HG02763 (cell line): ENCODE measurements around the gene GYS2.

ENCODE experiments used
- ATAC-seq: cut with Tn5 transposase; IDR thresholded peaks from one replicate; pipeline ENCODE4 v1.9.1; 2021; ENCODE audit warnings: mild to moderate bottlenecking, moderate library complexity; ENCODE audit not compliant: unreplicated experiment

Gene GYS2

GRCh38 chr12:21559855-21560569 lies 44.6 kb downstream of the GYS2 start:
- no peak for ATAC-seq

GRCh38 chr12:21558100-21558679 lies 46.5 kb downstream of the GYS2 start:
- no peak for ATAC-seq

- no peak for ATAC-seq
These were observed 51.3 kb downstream of the GYS2 start for GRCh38 chr12:21553329-21553675.

- no peak for ATAC-seq
These were observed 51.9 kb downstream of the GYS2 start for GRCh38 chr12:21552635-21553328.

- ATAC-seq = no peak
These were observed 52.7 kb downstream of the GYS2 start for GRCh38 chr12:21551841-21552465.

GRCh38 chr12:21547437-21547836 lies 57.2 kb downstream of the GYS2 start:
- ATAC-seq = no peak

GRCh38 chr12:21546716-21547115 lies 57.9 kb downstream of the GYS2 start:
- no peak for ATAC-seq

- ATAC-seq = no peak
These were observed 59.1 kb downstream of the GYS2 start for GRCh38 chr12:21545557-21545956.

GRCh38 chr12:21543151-21543550 lies 61.5 kb downstream of the GYS2 start:
- no peak for ATAC-seq

GRCh38 chr12:21542403-21542802 lies 62.2 kb downstream of the GYS2 start:
- ATAC-seq = no peak

GRCh38 chr12:21541773-21542172 lies 62.9 kb downstream of the GYS2 start:
- ATAC-seq = no peak

GRCh38 chr12:21539797-21540196 lies 64.8 kb downstream of the GYS2 start:
- no peak for ATAC-seq

GRCh38 chr12:21538061-21538653 lies 66.5 kb downstream of the GYS2 start:
- ATAC-seq = no peak

- no peak for ATAC-seq
These were observed 75.2 kb downstream of the GYS2 start for GRCh38 chr12:21529456-21529855.

GRCh38 chr12:21528953-21529352 lies 75.7 kb downstream of the GYS2 start:
- no peak for ATAC-seq

- peak; percentile 96 for ATAC-seq
These were observed 77.0 kb downstream of the GYS2 start for GRCh38 chr12:21527451-21528180.

GRCh38 chr12:21526721-21527345 lies 77.8 kb downstream of the GYS2 start:
- no peak for ATAC-seq

- ATAC-seq = no peak
These were observed 78.6 kb downstream of the GYS2 start, which contains the start of gene SPX for GRCh38 chr12:21526053-21526452. TSS of gene SPX (plus strand) at chr12:21526296. CDS start at chr12:21526473, 177 bp downstream.

- ATAC-seq = no peak
These were observed 81.5 kb downstream of the GYS2 start for GRCh38 chr12:21523148-21523547.

GRCh38 chr12:21521541-21521940 lies 83.1 kb downstream of the GYS2 start:
- no peak for ATAC-seq
